CD4-positive, alpha-beta T cell (primary cell): ENCODE measurements around the gene TRERF1. TPM values are rescaled to one million over a fixed set of nuclear protein-coding genes. Genes with fewer than 3 reads are reported as not detected.
A peak's percentile ranks its signal among the peaks of the same experiment; 100 is the strongest.

Experiments
- ATAC-seq: fragments of 200-7000 bp; cut with Tn5 transposase; one replicate; pipeline ENCODE4 v1.10.0; 2022; ENCODE audit warnings: mild to moderate bottlenecking; ENCODE audit not compliant: poor library complexity
- CTCF ChIA-PET: fragments of 350-600 bp; sonication (Branson Sonifier 250); formaldehyde crosslinking; loops from one replicate; lab custom pipeline; 2021; ENCODE audit warnings: antibody characterized with exemption, inconsistent platforms; lab: Charles Lee
- POLR2A ChIA-PET: fragments of 350-600 bp; sonication (Branson Sonifier 250); formaldehyde crosslinking; loops from one replicate; lab custom pipeline; 2021; ENCODE audit warnings: antibody characterized with exemption, inconsistent platforms; lab: Charles Lee
- DNase-seq, 14 experiments: peaks; one replicate each; pipeline ENCODE4 v3.0.0-alpha.2; 2013 to 2020; ENCODE audit warnings: mixed read lengths in 2 of 14
- H3K27ac ChIP-seq, 2 donors: one replicate each; pipeline versions ENCODE4 v1.5.1 to v1.7.0; 2013; ENCODE audit warnings: low read length in 2 of 2, low read depth in 1 of 2, mild to moderate bottlenecking in 1 of 2
- H3K27me3 ChIP-seq, 2 experiments: 1 replicate in 1 of 2; 2 replicates in 1 of 2; pipeline versions ENCODE4 v1.6.1 to v1.7.0; 2013; ENCODE audit warnings: low read length in 2 of 2, control low read depth in 1 of 2, mild to moderate bottlenecking in 1 of 2, moderate library complexity in 1 of 2; ENCODE audit not compliant: insufficient read depth in 2 of 2, control insufficient read depth in 1 of 2
- H3K36me3 ChIP-seq: one replicate; pipeline ENCODE4 v1.6.1; 2013; ENCODE audit warnings: low read length, control low read depth; ENCODE audit not compliant: insufficient read depth
- H3K4me1 ChIP-seq: one replicate; pipeline ENCODE4 v1.6.1; 2013; ENCODE audit warnings: low read length, control low read depth; ENCODE audit not compliant: insufficient read depth
- H3K4me3 ChIP-seq: one replicate; pipeline ENCODE4 v1.5.1; 2013; ENCODE audit warnings: mild to moderate bottlenecking, low read length, moderate library complexity
- H3K9me3 ChIP-seq, 2 experiments: 1 replicate in 1 of 2; 2 replicates in 1 of 2; pipeline versions ENCODE4 v1.6.1 to v1.7.0; 2013; ENCODE audit warnings: low read length in 2 of 2, mild to moderate bottlenecking in 2 of 2, control low read depth in 1 of 2, moderate library complexity in 1 of 2; ENCODE audit not compliant: control insufficient read depth in 1 of 2, insufficient read depth in 1 of 2
- H3K27ac Mint-ChIP-seq: one replicate; pipeline ENCODE4 v1.8.0; 2020; ENCODE audit warnings: mixed read lengths
- H3K27me3 Mint-ChIP-seq: one replicate; pipeline ENCODE4 v1.8.0; 2021; ENCODE audit warnings: mixed read lengths
- H3K36me3 Mint-ChIP-seq: one replicate; pipeline ENCODE4 v1.8.0; 2021; ENCODE audit warnings: low read depth, mixed read lengths
- H3K4me1 Mint-ChIP-seq: one replicate; pipeline ENCODE4 v1.8.0; 2021; ENCODE audit warnings: low read depth, mixed read lengths
- H3K4me3 Mint-ChIP-seq: one replicate; pipeline ENCODE4 v1.8.0; 2020; ENCODE audit warnings: mild to moderate bottlenecking, mixed read lengths
- H3K9me3 Mint-ChIP-seq: one replicate; pipeline ENCODE4 v1.8.0; 2020; ENCODE audit warnings: mixed read lengths
- intact Hi-C, 2 experiments: fragments of 100-400 bp; cut with DNase I in 1 of 2; cut with micrococcal nuclease in 1 of 2; formaldehyde crosslinking; loops; one replicate each; pipeline versions ENCODE4 v1.15.1 to v1.9.0; 2023 to 2025; cut with DNase I, micrococcal nuclease
- total RNA-seq, 174 experiments: library from RNA in 2 of 174; stranded (reverse) in 2 of 174; gene quantifications; one replicate each; pipeline ENCODE4 v1.2.3 and lab custom pipeline; 2021 to 2026
- TF ChIP-seq, protein P1 (sequence below): fragments of 200-600 bp; IDR thresholded peaks from one replicate; pipeline ENCODE4 v1.8.0; 2022; ENCODE audit warnings: antibody characterized with exemption, mild to moderate bottlenecking

Gene TRERF1
- total RNA-seq, 2 experiments from 2014 or later, result 31.0 to 31.7 TPM

DNA sequence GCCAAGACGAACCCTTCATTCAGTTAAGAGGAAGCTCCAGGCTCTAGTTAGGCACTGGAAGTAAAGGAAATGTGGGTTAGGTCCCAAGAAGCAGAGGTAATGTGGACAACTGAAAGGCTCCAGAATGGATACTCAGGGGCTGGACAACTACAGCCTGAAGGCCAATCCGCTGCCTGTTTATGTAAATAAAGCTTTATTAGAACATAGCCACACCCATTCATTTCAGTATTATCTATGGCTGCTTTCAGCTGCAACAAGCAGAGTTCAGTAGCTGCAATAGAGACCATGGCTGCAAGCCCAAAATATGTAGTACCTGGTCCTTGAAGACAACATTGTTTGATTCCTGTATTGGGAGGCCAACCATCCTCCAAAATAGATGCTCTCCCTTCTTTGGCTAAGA, 133.2 kb downstream of the TRERF1 start:
- TF ChIP-seq, protein P1, sequence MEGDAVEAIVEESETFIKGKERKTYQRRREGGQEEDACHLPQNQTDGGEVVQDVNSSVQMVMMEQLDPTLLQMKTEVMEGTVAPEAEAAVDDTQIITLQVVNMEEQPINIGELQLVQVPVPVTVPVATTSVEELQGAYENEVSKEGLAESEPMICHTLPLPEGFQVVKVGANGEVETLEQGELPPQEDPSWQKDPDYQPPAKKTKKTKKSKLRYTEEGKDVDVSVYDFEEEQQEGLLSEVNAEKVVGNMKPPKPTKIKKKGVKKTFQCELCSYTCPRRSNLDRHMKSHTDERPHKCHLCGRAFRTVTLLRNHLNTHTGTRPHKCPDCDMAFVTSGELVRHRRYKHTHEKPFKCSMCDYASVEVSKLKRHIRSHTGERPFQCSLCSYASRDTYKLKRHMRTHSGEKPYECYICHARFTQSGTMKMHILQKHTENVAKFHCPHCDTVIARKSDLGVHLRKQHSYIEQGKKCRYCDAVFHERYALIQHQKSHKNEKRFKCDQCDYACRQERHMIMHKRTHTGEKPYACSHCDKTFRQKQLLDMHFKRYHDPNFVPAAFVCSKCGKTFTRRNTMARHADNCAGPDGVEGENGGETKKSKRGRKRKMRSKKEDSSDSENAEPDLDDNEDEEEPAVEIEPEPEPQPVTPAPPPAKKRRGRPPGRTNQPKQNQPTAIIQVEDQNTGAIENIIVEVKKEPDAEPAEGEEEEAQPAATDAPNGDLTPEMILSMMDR, result no peak
- Histone ChIP-seq H3K36me3 (peaks cover 2% of the 10 kb centered on the region), H3K4me1 (peaks cover 38% of the 10 kb centered on the region), H3K27ac (no peak overlapping the region), H3K9me3 (no peaks in the 10 kb centered on the region), H3K4me3 (no peak overlapping the region), H3K27me3 (no peaks in the 10 kb centered on the region)
- Mint-ChIP-seq H3K4me1 (peaks cover 68% of the 10 kb centered on the region), H3K27me3 (no peaks in the 10 kb centered on the region), H3K9me3 (no peaks in the 10 kb centered on the region), H3K4me3 (no peak overlapping the region), H3K27ac (peak overlapping the region; percentile 47), H3K36me3 (peaks cover 8% of the 10 kb centered on the region)
- POLR2A ChIA-PET, result no interaction called here
- DNase-seq (no peak), ATAC-seq (no peak)
- CTCF ChIA-PET, result interaction anchor here (1.0 to 2.5 kb wide), 3 partner anchors 213 to 230 kb away, joined by 3 to 6 read pairs (median 3); no protein-coding TSS in a partner anchor
- intact Hi-C loops, result no loop called here

DNA sequence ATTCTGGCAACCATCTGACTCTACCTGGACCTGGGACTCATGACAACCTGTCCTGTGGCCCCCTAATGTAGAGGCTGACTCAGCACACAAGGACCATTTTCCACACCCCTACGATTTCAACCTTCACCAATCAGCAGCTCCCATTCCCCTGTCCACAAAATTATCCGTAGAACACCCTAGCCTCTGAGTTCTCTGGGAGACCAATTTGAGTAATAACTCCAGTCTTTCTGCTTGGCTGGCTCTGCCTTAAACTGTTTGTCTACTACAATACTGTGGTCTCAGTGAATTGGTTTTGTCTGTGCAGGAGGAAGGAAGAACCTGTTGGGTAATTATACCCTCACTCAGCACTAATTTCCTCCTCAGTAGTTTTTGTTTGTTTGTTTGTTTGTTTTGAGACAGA, 134.7 kb downstream of the TRERF1 start:
- H3K27ac Mint-ChIP-seq, result peak overlapping the region; percentile 75
- Histone ChIP-seq H3K36me3 (peaks cover 6% of the 10 kb centered on the region), H3K4me1 (peaks cover 37% of the 10 kb centered on the region), H3K9me3 (no peaks in the 10 kb centered on the region), H3K27me3 (no peaks in the 10 kb centered on the region), H3K27ac (no peak overlapping the region), H3K4me3 (no peak overlapping the region)
- H3K27me3 Mint-ChIP-seq, result no peaks in the 10 kb centered on the region
- POLR2A ChIA-PET, result interaction anchor here (0.6 to 0.7 kb wide), 2 partner anchors 27 to 43 kb away, joined by 4 read pairs; no protein-coding TSS in a partner anchor
- TF ChIP-seq, protein P1, result no peak
- ATAC-seq, result no peak
- no peaks in the 10 kb centered on the region for H3K9me3 Mint-ChIP-seq
- peaks cover 9% of the 10 kb centered on the region for H3K36me3 Mint-ChIP-seq
- H3K4me1 Mint-ChIP-seq, result peaks cover 67% of the 10 kb centered on the region
- CTCF ChIA-PET, result no interaction called here
- H3K4me3 Mint-ChIP-seq, result no peak overlapping the region
- intact Hi-C loops, result no loop called here
- peak in 1 of 14 experiments; percentile 16 for DNase-seq

DNA sequence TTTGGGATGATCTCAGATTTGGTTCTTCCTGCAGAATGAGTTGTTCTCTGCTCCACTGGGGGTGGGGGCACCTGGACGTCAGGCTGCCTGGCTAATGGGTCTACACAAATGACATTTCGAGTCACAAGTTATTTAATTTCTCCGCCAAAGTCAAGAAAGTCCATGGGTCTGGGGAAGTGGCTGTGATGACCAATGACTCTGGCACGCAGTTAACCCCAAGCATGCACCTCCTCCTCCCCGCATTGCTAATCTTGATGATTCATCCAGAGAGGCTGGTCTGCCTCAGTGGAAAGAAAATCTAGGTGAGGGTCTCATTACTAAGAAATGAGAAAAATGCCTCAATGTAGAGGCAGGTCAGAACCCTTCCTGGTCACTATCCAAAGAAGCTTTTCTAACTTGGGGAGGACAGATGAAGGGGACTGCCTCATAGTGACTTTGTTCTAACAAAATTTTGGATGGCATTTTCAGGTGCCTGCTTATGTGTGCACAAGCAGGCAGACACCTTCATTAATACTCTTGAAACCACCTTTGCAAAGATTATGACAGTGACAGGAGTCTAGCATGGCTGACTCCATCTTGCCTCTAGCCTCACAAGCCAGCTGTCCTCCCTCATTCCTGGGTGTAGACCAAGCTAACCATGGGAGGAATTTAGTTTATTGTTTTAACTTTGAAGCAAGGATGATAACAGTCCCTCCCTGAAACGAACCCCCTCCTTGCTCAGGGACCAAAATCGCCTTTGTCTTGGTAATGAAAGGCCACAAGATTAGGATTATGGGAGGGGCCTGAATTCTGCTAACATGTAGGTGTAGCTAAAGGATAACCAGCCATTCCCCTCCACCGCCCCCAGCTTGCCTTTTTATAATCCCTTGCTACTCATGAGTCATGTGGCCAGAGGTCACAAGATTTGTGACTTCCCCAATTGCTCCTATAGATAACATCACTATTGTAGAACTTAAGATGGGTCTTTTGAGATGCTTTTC, 135.4 kb downstream of the TRERF1 start:
- POLR2A ChIA-PET, result no interaction called here
- ATAC-seq, result no peak
- Mint-ChIP-seq H3K4me3 (no peak overlapping the region), H3K4me1 (peaks cover 60% of the 10 kb centered on the region), H3K9me3 (no peaks in the 10 kb centered on the region), H3K36me3 (peaks cover 11% of the 10 kb centered on the region), H3K27me3 (no peaks in the 10 kb centered on the region), H3K27ac (peak overlapping the region; percentile 75)
- intact Hi-C loops, result no loop called here
- Histone ChIP-seq H3K4me1 (peaks cover 37% of the 10 kb centered on the region), H3K36me3 (peaks cover 7% of the 10 kb centered on the region), H3K27me3 (no peaks in the 10 kb centered on the region), H3K4me3 (no peak overlapping the region), H3K9me3 (no peaks in the 10 kb centered on the region), H3K27ac (no peak overlapping the region)
- TF ChIP-seq, protein P1, result no peak
- peak in 2 of 14 experiments; percentile 55 to 70 for DNase-seq
- CTCF ChIA-PET, result interaction anchor here (1.7 kb wide), 1 partner anchor 232 kb away, joined by 5 read pairs; no protein-coding TSS in a partner anchor
